ENCODE results near the gene PLVAP.

PLVAP gene

DNA sequence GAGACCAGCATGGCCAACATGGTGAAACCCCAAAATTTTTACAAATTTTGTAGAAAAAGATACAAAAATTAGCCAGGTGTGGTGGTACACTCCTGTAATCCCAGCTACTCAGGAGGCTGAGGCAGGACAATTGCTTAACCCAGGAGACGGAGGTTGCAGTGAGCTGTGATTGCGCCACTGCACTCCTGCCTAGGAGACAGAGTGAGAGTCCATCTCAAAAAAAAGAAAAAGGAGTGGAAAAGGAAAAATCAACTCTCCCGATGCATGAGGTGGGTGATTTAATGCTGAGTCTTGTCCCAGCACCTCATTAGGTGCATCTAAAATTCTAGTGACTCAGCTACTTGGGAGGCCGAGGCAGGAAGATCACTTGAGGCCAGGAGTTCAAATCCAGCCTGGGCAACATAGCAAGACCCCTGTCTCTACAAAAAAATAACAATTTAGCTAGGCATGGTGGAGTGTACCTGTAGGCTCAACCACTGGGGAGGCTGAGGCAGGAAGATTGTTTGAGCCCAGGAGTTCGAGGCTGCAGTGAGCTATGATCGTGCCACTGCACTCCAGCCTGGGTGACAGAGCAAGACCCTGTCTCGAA is 20.0 kb downstream of the PLVAP start:
- no peak for DNase-seq (ENCODE audit: low read depth)

DNA sequence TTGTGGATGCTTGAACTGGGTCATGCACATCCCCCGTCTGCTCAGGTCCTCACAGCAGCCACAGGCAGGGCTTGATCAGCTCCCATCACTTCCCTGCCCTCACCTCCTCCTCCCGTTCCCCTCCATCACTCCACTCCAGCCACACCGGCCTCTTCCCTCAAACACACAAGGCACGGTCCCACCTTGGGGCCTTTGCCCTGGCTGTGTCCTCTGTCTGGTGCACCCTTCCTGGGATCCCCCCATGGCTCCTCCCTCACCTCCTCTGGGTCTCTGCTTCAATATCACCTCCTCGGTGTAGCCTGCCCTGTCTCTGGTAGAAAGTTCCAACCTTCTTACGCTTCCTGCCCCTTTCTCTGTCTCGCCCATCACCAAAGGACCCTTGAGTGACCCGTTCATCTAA is 23.8 kb downstream of the PLVAP start:
- no peak for DNase-seq (ENCODE audit: low read depth)

DNA sequence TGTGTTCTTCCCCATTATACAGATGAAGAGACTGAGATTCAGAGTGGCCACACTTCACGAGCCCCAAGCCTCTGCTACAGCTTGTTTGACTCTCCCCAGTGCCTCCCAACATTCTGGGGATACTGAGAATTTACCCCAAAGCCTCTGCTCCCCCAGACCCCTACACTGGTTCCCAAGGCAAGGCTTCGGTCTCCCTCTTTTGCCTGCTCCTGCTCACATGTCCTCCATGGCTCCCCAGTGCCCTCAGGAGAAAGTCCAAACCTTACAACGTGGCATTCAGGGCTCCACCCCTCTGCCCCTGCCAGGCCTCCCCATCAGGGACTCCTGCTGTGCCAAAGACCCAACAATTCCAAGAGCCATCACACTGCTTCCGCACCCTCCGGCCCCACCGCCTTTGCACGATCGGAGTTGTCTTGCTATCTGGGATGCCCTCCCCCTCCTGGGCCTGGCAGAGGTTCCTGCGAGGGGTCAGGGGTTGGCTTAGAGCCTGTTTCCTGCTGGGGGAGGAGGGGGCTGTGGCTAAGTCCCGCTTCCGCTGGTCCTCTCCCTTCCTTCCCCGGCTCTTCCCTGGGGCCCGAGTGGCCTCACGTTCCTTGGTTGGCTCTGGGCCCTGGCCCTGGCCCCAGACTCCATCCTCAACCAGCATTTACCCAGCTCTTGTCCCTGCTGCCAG is 24.4 kb downstream of the PLVAP start:
- no peak for DNase-seq (ENCODE audit: low read depth)

DNA sequence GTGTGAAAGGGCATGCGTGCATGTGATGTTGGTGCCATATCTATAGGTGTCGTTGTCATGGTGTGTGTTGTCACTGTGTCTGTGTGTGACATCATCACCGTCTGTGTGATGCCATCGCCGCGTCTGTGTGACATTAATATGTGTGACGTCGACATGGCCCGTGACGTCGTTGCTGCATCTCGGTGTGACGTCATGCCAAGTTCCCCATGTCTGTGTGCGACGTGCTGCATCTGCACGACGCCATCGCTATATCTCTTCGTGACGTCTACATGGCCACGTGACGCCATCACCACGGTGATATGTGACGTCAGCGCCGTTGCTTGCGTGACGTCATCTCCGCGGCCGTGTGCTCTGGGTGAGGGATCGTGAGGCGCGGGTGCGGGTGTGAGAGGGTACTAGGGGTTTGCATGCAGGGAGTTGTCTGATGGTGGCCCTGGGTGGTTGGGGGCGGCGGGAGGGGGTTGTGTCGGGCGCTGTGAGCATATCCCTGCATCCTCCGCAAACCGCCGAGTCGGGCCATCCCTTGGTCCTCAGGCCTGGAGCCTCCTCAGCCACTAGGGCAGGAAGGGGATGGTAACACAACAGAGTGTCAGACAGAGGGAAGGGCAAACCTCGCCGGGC is 25.2 kb downstream of the PLVAP start:
- DNase-seq (ENCODE audit: low read depth), result no peak

DNA sequence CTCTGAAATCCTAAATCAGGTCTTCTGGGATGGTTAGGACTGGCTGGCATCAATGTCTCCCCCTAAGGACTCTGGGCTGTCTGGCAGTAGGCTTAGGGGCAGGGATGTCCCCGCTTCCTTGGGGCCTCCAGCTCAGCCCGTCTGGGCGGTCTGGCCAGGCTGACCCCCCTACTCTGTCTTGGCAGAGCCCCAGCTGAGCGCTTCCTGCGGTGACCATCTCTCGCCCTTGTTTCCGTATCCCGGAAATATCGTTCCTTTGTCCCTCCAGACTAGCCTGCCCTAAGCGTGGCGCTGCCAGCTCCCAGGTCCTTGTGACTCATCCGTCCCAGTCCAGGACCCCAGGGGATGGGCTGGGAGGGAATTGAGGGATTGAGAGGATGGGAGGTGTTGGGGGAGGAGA is 28.4 kb downstream of the PLVAP start:
- no peak for DNase-seq (ENCODE audit: low read depth)

DNA sequence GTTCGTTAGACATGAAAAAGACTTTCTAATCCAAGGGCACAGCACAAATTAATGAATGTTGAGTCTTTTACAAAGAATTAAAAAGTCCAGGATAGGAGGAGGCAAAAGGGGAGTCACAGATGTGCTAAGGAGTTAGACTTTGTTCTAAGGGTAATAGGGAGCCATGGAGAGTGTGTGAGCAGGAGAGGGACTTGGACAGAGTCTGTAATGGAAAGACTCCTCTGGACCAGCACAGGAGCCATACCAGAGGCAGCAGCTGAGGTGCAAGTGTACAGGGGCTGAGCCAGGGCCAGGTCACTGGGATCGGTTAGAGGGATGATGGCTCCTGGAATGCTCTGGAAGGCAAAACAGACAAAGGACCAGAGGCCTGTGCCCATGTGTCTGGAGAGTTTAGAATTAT is 29.3 kb downstream of the PLVAP start:
- no peak for DNase-seq (ENCODE audit: low read depth)

DNA sequence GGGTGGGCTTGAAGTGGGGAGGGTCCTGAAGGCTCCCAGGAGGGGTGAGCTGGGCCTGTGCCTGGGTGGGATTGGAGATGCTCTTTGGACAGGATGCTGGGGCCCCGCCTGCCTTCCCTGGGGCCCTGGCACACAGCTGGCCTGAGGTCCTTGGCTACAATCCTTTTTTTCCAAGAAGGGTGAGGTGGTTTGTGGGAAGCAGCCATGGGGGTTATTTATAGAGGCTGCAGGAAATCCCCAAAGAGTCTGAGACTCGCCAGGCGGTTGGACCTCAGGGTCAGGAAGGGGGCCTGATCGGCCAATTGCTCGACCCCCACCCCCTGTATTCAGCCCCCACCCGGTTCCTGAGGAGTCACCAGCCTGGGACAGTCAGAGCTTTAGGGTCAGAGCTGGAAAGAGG is 29.8 kb downstream of the PLVAP start:
- DNase-seq (ENCODE audit: low read depth), result no peak

DNA sequence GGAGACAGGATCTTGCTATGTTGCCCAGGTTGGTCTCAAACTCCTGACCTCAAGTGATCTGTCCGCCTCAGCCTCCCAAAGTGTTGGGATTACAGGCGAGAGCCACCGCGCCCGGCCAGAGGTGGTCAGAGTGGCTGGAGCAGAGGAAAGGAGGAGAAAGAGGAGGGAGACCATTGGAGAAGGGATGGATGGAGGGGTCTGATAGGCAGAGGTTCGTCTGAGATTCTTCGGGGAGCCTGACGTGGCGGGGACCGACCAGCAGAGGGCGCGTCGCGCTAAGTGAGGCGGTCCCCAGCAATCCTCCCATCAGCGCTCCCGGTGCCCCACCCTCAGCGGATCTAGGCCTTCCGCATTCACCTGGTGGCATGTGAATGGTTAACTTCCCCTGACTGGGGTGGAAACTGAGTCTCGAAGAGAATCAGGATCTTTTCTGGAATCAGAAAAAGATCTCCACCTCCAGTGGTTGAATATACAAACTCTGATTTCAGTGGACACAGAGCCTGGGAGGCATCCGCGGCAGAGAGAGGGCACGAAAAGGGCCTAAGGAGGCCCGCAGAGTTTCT is 31.0 kb downstream of the PLVAP start:
- peak; percentile 80 for DNase-seq (ENCODE audit: low read depth)

DNA sequence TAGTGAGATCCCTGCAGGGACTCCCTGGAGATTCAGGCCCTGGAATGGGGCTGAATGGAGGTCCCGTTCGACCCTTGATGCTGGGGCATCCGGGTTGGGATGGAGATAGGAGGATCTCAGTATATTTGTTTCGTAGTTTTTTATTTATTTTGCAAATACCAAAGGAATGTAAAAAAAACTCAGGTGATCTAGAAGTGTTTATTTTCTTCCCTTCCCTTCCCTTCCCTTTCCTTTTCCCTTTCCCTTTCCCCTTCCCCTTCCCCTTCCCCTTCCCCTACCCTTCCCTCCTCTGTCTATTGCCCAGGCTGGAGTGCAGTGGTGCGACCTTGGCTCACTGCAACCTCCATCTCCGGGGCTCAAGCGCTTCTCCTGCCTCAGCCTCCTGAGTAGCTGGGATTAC is 35.3 kb downstream of the PLVAP start:
- DNase-seq (ENCODE audit: low read depth), result no peak

DNA sequence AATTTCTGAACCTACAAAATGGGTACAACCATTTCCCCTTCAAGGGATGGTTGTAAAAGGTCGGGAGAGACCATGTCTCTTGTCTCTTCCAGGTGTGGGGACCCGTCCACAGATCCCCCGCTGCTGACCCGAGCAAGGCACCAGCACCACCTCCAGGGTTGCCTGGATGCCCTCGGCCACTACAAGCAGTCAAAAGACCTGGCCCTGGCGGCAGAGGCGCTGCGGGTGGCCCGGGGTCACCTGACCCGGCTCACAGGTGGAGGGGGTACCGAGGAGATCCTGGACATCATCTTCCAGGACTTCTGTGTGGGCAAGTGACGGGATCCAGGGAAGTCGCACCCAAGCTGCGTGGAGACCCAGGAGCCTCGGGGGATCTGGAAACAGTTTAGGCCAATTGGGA is 35.8 kb downstream of the PLVAP start:
- no peak for DNase-seq (ENCODE audit: low read depth)

DNA sequence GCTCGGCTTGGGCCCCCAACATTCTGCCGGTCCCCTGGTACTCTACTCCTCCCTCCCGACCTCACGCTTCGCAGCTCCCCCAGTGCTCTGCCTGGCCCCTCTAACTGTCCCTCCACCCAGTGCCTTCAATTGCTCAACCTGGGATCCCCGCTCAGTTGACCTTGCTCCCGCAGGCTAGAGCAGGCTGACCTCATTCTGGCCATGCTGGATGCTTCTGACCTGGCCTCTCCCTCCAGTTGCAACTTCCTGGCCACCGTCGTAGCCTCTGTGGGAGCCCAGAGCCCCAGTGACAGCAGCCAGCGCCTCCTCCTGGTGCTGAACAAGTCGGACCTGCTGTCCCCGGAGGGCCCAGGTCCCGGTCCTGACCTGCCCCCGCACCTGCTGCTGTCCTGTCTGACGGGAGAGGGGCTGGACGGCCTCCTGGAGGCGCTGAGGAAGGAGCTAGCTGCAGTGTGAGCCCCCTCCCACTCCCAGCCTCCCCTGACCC is 36.2 kb downstream of the PLVAP start:
- no peak for DNase-seq (ENCODE audit: low read depth)

DNA sequence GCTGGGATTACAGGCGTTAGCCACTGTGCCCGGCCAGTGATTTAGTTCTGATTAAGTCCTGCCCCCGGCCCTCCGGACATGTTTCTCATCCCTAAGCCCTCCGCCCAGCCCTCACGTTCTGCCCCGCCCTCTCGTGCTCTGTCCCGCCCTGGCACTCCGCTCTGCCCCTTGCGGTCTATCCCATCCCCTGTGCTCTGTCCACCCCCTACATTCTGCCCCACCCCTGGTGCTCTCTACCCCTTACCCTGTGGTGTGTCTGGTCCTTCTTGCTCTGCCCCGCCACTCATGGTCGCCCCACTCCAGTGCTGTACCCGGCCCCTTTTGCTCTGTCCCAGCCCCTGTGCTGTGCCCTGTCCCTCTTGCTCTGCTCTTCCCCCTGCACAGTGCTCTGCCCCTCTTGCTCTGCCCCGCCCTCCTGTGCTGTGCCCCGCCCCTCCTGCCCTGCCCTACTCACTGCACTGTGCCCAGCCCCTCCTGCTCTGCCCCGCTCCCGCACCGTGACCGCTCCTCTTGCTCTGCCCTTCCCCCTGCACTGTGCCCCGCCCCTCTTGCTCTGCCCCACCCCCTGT is 36.8 kb downstream of the PLVAP start:
- no peak for DNase-seq (ENCODE audit: low read depth)

DNA sequence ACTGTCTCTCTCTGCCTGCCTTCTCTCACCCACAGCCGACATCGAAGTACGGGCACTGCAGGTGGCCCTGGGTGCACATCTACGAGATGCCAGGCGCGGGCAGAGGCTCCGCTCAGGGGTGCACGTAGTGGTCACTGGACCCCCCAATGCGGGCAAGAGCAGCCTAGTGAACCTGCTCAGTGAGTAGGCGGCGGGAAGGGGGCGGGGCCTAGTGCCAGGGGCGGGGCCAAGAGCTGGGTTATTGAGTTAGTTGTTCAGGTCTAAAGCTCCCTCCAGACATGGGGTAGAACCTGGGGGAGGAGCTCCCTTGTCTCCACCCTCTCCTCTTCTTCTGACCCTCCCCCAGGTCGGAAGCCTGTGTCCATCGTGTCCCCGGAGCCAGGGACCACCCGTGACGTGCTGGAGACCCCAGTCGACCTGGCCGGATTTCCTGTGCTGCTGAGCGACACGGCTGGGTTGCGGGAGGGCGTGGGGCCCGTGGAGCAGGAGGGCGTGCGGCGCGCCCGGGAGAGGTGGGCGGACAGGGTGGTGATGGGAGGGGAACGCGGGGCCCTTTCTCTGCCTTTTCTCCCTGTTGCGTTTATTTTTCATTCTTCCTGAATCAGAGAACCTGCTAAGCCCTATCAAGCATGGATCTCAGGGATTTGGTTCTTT is 37.9 kb downstream of the PLVAP start:
- DNase-seq (ENCODE audit: low read depth), result peak; percentile 56

DNA sequence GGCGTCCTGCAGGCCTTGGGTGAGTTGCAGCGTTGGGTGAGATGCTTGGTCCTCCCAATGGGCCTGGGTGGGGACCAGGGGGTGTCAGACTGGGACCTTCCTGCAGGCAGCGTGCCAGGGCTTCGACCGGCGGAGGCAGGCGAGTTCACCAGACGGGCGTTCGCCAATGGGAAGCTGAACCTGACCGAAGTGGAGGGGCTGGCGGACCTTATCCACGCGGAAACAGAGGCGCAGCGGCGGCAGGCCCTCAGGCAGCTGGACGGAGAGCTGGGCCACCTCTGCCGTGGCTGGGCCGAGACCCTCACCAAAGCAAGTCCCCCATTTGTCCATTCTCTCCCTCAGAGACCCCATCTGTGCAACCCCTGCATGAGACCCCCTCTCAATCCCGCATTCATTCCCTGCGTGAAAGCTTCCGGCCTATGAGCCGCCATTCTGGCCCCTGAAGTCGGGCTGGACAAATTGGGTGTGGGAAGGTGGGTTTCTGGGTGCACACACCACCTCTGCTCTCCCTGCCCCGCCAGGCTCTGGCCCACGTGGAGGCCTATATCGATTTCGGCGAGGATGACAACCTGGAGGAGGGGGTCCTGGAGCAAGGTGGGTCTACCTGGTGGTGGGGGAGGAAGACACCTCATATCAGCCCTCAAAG is 38.6 kb downstream of the PLVAP start:
- DNase-seq (ENCODE audit: low read depth), result no peak

DNA sequence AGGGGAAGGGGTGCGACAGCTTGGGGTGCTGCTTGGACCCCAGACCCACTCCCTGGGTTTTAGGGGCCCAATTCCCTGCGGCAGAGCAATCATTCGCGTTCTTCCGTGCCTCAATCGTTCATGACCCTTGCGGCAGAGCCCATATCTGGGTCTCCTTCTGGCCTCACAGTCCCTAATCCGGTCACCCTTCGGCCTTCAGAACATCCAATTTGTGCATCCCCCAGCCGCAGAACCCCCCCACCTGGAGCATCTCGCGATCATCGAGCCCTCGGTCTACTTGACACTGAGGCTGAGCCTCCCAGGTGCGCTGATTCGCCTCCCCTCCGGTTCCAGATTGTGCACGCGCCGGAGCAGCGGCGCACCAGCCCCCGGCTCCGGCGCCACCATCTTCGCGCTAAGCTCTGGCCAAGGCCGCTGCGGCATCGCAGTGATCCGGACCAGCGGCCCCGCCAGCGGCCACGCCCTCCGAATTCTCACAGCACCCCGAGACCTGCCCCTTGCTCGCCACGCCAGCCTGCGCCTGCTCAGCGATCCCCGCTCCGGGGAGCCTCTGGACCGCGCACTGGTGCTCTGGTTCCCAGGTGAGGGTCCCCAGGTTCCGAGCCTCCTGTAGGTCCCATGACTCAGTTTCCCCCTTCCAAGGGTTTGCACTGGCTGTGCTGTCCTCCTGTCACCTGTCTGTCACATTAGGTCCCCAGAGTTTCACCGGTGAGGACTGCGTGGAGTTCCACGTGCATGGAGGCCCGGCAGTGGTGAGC is 39.3 kb downstream of the PLVAP start:
- peak; percentile 56 for DNase-seq (ENCODE audit: low read depth)

DNA sequence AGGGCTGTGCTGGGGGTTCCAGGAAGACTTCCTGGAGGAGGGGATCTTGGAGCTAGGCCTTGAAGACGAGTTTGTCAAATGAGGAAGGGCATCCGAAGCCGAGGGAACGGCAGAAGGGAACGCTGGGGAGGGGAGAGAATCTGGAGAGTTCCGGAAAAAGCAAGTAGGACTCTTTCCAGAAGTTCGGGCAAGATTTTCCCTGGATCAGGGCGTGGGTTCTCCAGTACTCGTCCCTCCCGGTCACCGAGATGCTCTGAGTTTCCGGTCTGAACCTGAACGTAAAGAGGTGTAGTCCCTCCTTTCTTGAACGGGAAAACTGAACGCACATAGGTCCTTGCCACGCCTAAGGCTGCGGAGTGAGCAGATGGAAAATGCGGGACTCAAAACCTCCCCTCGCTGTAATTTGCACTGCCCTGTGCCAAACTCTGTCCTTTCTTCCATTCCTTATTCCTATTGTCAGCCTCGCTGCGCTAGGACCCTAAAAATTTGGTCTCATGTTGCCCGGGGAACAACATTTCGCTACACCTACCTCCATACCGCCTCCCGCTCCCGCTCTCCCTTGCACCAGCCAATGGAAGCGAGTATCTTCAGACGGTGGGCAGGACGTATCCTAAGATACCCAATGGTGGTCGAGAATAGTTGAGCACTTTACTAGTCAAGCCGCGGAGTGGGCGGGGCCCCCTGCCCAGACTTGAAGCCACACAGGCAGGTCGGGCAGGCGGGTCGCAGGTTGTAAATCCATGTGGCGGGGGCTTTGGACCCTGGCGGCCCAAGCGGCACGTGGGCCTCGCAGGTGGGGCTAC is 40.1 kb downstream of the PLVAP start, which contains the start of gene GTPBP3:
TSS of gene GTPBP3 (plus strand) at position 682 of the 803 bp plus-strand sequence. CDS start at position 741, 59 bp downstream.
- DNase-seq (ENCODE audit: low read depth), result peak; percentile 94

DNA sequence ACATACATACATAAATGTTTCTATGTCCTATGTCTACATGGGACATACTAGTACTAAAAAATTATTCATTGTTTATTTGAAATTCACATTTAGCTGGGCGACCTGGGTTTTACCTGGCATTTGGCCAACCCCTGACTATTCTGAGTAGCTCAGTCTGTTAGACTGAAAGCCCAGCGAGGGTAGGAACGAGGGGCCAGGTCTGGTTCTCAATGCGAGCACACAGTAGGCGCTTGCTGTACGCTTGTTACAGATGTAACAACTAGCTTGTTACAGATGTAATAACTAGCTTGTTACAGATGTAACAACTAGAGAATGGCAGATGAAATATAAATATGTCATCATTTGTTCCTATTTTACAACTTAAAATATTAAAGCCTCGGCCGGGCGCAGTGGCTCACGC is 41.6 kb downstream of the PLVAP start:
- DNase-seq (ENCODE audit: low read depth), result no peak

DNA sequence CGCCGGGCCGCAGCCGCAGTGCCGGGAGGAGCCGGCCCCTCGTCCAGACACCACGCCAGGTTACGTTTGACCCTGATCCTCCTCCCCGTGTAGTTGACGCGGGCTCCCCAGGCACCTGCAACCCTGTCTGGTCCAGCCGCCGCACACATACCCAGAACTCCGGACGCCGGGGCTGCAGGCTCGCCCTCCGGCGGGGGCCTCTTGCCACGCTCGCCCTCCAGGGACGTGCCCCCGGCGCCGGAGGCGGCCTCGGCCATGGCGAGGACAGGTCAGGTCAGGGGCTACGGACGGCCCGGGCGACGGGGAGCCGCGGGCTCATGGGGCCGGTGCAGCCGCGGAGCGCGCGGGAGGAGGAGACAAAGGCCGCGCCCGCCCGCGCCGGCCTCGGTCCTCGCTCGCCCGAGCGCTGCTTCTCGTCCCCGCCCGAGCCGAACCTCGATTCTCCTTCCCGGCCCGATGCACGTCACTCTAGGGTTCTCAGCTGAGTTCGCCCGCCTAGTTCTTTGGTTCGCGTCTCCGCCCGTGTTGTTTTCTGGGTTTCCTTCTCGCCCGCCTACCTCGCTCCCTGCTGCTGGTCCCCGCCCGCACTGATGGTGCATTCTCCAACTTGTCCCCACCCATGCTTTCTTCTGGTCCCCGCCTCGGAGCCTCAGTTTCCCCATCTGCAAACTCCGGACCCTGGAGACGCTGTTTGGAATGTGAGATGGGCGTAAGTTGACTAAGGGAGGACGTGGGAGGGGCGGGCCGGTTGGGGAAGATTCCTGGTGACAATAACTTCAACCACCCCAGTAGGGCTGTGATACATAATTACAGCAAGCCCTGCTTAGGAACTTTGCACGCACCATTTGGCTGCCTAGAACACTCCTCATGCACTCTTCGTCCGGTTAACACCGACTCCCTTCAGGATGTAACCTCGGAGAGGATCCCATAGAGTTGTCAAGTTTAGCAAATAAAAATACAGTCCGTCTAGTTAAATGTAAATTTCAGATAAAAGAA is 42.4 kb downstream of the PLVAP start, which contains the start of gene ANO8:
TSS of gene ANO8 (minus strand) at position 442 of the 996 bp plus-strand sequence. CDS start at position 257, 185 bp downstream.
- DNase-seq (ENCODE audit: low read depth), result peak; percentile 95

All from activated T-cell treated with anti-CD3 and anti-CD28 coated beads for 48 hours (primary cell).